ENCODE measurements around the gene CEP43.
"Not testable (repeated sequence)": the region's sequence is repeated elsewhere in the genome, so short reads cannot be mapped to it uniquely, and the experiment has no call there.

DNA sequence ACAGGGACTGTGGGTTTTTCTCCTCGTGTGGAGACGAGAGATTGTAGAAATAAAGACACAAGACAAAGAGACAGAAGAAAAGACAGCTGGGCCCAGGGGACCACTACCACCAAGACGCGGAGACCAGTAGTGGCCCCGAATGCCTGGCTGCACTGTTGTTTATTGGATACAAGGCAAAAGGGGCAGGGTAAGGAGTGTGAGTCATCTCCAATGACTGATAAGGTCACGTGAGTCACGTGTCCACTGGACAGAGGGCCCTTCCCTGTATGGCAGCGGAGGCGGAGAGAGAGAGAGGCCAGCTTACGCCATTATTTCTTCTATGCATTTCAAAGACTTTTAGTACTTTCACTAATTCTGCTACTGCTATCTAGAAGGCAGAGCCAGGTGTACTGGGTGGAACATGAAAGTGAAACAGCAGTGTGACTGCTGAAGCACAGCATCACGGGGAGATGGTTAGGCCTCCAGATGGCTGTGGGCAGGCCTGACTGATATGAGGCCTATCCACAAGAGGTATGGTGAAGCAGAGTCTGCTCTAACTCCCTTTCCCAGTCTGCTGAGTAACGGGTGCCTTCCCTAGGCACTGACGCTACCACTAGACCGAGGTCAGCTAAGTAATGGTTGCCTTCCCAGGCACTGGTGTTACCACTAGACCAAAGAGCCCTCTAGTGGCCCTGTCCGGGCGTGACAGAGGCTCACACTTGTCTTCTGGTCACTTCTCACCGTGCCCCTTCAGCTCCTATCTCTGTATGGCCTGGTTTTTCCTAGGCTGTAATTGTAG, 48.1 kb upstream of the CEP43 start:
- peak; percentile 77 for TF ChIP-seq CTCF (conservative IDR thresholded peaks at IDR 0.05)
- not testable (repeated sequence) for TF ChIP-seq EZH2 (IDR thresholded peaks at IDR 0.05; ENCODE audit: low read depth)
